Measurements from ENCODE around the gene STC2.

STC2 gene

DNA sequence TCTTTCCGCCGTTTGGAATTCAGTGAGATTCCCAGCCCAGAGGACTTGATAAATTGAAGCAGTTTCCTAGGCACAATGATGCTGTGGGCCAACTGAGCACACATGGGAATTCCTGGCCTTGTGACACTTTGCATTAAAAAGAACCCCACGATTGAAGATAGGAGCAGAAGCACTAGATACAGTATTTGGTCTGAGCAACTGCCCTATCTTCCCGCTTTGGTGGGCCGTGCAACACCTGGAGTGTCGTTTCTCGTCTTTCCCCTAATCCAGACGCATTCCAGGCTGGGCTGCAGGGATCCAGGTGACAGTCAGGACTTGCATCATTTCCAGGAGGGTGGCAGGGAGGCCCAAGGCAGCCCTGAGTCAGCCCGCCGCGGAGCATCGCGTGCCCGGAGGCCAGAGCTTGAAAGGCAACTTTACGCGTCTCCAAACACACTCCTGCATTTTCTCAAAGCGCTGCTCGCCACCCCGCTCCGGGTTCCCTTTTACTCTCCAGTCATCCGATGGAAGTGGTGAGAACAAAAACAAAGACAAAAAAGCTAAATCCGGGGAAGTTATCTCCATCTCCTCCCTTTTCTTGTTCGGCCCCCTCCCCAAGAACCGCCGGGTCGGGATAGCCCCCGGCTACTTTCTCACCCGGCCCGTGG lies 753 bp upstream of the STC2 start:
- no peak for DNase-seq

DNA sequence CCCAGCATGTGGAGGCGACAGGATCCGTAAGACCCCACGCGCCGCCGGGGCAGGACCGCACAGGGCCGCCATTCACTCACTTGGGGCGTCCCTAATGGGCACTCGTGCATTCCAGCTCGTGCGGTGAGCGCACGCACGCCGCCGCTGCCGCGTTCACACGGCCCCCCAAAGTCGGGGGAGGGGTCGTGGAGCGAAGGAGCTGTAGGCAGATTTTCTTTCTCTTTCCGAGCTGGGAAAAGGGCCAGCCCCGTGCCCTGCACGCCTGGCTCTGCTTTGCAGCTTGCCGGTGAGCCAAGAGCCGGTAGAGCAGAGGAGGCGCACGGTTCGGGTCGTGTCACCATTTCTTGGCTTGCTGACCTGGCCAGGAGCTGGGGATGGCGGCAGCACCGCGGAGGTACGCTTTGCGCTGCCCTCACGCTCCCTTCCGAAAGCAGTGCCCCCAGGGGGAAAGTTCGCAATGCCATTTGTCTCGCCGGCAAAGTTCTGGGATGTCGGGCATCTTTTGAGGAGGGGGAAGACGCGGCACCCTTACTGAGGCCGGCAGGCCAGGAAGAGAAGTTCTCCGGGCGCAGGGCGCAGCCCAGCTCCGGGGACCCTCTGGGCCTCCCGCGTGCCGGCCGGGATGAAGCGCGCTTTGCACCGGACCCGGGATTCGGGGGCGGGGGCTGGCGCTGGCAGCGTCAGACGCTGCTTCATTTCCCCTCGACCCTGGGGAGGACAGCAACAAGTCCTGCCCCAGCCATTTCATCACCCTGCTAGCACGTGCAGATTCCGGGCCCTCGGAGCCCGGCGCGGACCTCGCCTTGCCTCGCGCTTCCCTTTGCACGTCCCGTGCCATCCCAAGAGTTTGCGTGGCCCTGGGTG lies 898 bp downstream of the STC2 start:
- no peak for DNase-seq

DNA sequence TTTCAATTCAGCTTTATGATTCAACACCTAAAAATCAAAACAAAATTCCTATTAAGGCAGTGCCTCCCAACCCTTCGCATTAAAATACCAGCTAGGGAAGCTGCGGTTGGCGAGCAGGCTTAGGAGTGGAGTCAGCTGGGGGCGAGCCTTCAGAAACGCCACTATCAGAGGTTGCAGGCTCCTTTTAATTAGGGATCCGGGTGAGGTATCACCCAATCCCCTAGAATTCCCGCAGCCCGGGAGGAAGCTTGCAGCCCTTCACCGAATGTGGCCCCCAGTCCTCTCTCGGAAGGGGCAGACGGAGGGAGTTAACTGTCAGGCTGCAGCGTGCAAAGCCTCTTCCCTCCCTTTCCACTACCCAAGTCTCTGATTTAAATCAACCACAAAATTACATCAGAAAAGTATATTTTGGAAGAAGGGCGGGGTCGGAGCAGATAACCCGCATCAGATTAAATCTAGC lies 1.7 kb downstream of the STC2 start:
- DNase-seq = no peak

DNA sequence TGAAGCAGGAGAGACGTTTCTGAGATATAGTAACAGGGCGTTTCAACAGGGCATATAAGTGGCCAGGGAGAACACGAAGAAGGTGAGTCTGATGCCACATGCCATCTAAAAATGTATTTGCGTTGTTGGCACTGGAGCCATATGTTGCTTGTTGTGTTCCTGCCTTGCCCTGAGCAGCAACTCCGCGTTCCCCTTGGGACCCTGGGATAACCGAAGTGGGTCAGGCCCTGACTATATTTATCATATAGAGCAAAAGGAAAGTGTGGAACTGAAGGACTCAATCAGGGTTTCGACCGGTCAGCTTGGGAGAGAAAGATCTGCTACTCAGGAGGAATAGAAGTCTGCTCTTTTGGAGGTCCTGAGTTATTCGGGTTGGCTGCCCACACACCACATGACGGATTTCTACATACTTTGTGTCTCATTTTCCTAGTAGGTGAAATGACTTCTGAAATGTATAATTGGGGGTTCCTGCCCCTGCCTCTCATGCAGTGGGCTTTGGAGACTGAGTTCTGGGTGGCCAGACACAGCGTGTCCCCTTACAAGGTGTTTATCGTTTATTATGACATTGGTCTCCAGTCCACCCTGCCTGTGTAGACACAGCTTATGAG lies 3.0 kb downstream of the STC2 start:
- no peak for DNase-seq

DNA sequence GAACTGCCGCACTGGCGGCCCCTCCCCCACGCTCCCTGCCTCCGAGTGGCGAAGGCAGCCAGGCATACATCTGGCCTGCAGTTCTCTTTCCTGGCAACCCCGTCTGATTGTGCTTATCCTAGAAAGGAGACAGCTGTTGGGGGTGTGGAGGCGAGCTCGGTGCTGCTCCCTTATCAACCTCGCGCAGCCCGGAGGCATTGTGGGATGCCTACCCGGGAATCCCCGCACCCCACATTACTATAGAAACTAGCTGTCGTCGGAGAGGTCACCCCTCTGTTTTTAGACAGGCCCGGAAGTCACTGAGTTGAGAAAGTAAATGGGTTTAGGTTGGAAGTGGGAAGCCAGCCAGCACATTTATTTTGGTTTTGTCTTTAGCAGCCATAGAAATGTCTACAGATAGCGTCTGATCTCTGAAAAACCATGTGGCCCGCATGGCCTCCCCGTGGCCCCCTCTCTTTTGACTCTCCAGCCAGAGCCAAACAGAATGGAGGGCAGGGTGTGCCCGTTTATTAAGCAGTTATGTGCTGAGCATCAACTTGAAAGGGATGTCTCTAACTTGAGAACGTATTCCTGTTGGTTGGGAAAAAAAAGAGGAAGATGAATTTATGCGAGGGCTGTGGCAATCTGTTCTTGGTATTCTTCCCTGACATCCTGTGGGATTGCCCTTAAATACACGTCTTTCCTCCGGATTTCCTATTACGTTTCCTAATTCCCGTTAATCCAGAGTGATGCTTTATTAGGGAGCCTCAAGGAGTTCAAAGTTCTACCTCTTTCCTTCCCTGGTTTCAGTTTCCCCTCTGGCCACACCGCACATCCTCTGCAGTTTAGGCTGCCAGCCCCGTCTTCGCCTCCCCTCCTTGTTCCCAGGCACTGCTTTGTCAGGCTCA lies 3.9 kb downstream of the STC2 start:
- DNase-seq = no peak

DNA sequence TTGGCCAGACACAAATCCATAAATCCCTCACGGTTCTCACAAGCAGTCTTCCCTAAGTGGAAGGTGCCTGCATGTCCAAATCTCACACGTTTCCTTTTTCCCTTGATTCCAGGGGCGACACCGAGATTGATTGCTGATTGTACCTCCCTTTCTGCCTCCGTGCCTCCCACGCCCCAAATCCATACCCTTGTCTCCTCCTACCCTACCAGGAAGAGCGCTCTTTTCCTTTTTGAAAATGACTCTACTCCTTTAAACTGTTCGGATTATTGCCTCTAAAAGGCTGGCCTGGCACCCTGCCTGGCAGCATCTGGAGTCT lies 4.5 kb downstream of the STC2 start:
- no peak for DNase-seq

DNA sequence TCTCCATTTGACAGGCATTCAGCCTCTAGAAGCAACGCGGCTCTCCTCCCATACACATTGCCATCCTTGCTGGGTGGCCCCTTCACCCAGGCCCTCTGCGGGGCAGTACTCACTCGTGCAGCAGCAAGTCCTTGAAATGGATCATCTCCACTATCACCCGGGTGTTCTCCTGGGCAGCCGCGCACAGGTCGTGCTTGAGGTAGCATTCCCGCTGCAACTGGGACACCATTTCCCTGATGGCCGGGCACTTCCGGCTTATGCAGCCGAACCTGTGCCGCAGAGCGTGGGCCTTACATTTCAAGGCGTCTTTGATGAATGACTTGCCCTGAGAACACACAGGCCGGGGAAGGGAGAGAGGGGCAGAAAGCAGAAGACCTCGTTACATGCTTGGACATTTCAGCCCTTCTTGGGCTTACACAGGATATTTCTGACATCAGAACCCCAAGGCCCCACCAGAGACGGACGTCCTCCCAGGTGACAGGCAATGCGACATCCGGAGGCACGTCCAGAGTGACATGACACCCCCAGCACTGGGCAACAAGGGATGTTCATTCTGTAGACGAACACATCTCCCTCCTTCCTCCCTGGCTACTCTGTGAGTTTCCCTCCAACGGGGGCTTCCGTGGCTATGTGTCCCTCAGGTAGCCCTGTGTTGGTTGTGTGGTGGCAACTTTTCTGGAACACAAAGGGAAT lies 5.0 kb downstream of the STC2 start:
- no peak for DNase-seq

DNA sequence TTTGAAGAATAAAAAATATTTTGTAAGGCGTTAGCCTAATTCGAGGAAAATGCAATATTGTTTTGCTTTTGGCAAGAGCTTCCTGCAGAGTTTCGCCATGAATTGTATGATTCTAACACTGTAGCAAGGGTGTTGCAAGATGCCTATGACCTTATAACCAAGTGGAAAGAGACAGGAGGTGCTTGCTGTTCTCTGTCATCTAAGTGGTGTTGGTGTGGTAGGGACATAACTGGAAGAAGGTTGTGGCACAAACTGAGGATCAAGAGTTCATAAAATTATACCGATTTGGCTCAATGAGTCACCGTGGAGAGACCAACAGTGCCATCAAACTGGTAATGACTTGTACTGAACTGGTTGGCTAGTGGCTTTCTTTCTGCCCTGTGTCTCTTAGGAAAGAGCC lies 6.3 kb downstream of the STC2 start:
- DNase-seq = no peak

DNA sequence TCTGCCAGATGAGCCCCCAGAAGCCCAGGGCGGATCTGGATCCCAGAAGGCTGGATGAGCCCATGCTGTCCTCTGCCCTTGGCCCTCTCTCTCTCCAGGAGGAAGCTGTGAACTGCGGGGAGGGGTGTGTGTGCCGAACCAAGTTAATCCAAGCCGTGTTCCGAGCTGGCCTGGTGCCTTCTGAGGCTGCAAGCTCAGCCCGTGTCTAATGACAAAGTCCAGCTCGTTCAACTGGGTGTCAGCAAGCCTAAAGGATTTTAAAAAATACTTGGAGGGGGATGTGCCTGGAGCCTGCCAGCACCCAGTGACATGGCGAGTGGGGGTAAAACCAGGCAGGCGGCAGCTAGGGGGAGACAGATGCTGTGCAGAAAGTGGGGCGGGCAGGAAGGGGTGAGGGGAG lies 8.0 kb downstream of the STC2 start:
- no peak for DNase-seq

DNA sequence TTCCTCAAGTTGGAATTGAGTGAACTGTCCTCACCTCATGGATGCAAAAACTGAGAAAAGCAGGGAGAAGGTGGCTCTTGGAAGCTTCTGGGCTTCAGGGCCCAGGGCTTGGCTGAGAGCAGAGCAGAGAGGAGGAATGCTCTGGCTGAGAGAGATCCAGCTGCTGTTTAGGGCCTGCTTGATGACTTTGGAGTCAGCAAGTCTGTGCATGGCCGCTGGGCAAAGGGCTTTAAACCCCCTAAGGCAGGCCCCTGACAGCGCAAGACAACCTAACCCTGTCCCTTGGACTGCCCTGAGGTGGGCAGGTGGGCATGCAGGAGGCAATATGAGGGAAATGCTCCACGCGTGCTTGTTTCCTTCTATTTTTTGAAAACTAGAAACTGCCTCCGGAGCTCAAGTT lies 8.6 kb downstream of the STC2 start:
- no peak for DNase-seq

DNA sequence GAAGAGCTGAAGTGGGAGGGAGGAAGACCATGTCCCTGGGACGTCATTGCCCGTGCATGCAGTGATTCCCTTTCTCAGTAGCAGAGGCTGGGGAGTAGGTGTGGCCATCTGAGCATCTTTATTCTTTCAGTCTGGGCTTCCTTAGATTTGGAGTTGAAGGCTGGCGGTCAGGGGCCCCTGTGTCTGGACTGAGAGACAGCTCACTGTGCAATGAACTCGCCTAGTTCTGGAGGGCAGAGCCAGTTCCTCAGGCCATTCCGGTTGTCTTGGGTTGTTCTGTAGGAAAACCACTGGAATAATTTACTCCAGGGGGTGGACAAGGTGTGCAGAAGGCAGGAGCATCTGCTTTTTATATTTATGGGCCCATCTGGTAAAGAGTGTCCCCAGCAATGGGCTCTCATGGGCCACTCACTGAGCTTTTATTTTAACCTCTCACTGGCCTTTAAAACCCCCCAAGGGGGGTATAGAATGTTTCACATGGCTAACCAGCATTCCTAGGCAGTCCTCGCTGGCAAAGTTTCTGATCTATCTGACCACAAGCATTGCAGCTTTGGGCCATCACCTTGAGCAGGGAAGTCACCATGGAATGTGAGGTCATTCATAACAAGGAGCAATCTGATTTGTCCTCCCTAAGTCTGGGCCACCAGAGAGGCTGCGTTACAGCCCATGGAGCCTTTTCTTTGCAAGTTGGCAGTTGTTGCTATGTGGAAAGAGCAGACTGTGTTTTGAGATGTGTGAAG lies 9.2 kb downstream of the STC2 start:
- DNase-seq = no peak

DNA sequence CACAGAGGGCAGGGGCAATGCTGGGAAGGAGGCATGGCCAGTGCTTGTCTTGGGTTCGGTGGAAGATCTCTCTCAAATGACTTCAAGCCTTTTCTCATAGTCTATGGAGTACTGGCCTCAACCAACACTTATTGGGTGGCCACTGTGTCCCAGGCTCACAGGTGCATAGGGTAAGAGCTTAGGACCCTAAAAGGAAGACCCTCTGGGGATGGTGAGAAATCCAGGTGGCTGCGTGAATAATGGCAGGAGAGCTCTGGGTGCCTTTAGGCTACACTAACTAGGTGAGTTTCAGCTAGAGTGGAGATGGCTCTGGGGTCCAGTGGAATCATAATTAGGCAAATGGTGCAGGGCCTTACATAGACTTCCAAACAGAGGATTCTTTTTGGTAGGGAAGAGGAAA lies 9.9 kb downstream of the STC2 start:
- DNase-seq = no peak

DNA sequence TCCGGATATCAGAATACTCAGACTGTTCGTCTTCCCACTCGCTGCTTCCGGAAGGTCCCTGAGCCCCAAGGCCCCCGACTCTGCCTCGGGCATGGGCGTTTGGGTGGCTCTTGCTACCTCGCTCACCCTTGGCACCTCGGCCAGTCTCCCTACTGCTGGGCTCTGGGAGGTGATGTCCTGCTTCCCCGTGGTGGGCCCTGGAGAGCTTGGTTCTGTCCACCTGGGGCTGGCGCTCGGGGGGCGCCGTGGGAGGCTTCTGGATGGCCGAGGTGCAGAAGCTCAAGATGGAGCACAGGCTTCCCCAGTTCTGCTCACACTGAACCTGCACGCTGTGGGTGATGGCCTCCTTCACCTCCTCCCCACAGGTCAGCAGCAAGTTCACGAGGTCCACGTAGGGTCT lies 10.4 kb downstream of the STC2 start:
- no peak for DNase-seq

DNA sequence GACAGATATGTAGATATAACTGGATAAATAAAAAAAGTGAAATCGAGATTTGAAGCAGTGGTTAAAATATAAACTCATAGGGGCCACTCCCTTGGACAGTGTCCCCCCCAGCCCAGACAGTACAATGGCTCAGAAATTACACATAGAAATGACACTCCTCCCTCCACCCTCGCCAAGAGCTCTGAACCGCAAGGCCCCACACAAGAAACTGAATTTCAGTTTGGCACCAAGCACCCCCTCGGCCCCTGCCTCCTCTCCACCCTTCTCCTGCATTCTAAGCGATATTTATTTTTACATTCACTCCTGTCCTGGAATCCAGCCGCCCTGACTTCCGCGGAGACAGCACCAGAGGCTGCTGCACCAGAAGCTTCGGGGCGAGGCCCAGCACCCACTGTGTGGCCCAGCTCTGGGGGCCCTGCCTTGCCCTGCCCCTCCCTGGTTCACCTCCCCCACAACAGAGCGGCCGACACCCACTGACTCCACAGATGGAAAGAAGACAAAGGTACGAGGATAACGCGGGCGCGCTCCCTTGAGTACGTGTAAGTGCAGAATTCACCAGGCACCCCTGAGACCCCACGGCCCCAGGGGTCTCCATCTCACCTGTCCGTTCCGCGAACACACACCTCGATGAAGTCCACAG lies 11.0 kb downstream of the STC2 start:
- no peak for DNase-seq

DNA sequence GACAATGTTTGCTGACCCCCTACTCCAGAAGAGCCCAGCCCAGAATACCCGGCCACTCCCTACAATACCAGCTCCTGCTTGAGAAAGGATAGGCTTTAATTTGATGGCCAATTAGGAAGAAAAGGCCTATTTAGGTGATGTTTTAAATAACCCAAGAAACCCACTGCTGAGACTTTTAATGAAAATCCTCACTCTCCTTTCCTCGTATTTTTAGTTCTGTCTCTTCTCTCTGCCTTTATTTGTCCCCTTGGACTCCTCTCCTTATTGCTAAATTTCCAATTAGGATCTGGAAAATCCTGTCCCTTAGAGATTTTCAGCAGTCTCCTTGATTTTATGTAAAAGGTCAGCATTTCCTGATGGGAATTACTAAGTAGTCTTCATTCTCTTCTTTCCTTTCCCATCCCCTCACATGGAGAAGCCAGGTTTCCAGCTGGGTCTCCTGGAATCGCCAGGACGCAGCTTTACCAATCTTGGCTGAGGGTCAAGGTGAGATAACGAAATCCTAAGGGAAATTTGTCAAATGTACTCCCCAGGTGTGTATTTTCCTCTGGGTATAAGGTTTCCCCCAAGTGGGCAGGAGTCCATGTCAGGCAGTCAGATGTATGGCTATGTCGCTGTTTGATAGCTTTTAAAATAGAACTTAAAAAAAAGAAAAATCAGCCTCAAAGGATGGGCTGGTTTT lies 11.7 kb downstream of the STC2 start:
- no peak for DNase-seq

DNA sequence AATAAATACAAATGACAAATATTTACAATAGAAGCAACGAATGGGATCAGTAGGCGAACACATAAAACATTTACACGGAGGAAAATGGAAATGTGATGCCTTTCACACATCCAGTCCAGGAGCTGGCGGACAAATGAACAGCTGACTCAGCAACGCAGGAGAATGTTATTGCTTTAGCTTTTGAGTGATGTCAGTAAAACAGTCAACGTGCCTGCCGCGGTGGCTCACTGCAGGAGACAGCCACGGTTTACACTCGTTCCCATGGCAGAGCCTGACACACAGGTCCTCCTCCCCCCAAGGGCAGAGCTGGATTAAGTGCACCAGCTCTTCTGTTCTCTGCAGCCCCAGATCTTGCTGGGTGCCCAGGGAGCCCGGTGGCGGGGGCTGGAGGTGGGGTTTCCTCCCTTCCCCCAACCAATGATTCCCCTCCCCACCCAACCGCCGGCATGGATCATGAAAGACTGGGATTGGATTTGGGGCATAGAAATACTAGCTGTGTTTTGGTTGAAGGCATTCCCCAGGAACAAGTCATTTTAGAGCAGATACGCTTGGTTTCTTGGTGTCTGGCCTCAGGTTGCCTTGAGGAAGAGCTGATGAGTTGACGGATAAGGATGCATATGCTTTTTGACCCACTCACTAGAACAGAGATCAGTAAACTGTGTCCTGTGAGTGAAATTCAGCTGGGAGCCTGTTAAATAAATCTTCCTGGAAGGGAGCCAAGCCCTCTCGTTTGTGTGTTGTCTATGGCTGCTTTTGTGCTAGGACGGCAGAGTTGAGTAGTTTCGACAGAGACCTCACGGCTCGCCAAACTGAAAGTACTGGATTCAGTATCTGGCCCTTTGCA lies 12.5 kb downstream of the STC2 start:
- DNase-seq = no peak

DNA sequence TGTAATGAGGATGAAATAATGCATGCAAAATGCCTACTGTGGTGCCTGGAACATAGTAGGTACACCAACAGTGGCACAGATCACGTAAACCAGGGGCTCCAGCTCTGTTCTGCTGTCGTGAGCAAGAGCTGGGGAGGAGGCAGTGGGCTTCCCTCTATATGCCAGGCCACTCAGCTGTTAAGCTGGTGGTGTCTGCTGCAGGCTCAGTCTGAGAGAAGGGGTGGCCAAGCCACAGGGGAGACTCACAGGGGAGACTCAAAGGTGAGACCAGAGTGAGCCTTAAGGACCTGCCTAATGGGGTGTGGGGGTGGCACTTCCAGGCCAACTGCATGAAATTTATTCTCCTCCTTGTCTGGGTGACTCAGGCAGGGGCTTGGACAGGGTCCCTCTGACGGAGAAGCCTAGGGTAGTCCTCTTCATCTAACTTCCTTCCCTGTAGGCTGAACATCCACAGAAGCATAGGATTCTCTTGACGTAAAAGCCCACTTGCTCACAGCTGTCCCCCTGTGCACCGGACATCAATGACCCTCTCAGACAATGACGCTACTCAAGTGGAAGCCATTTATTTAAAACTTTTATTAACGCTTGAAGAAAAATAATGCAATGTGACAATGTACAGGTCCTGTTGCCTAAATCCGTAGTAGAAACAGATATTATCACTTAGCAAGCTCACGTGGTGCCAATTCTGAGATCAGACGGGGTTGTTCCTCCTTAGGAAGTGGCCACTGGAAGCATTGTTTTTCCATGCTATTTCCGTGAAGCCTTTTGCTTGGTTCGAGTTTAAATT lies 13.9 kb downstream of the STC2 start:
- no peak for DNase-seq

DNA sequence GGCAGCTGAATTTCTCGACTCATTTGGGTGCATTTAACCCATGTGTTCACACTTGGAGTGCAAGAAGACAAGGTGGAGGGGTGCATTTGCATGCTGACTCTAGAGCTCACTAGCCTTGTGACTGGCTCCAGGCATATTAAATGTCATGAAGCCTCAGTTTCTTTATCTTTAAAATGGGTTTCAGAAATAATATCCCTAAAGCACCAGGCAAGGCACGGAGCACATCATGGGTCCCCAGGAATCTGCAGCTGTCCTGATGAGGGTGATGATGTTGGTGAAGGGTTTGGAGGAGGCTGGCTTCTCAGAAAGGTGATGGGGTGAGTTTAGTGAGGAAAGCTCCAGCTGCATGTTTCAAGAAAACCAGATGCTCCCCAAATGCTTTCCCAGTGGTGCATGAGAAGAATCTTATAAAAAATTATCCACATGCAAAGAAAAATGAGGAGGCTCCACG lies 14.8 kb downstream of the STC2 start:
- no peak for DNase-seq

DNA sequence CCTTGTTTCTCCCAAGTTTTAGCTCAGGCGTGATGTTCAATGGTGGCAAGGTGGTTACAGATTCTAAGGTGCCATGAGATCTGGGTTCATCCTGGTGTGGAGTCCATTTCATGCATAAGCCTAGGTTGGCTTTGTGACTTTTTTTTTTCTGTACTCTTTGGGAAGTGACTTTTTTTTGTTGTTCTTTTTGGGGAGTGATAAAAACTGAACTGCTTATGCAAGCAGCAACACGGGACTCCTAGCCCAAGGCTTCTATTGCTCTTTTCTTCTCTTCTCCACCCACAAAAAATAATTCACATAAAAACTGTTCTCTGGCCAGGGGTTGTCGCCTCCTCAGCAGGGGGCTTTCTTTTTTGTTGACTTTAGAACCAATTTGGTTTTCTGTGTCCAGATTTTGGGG lies 15.4 kb downstream of the STC2 start:
- DNase-seq = no peak
